ENCODE results near the gene KLHL33. TPM values are rescaled to one million over a fixed set of nuclear protein-coding genes. Genes with fewer than 3 reads are reported as not detected.

KLHL33 gene
- polyA plus RNA-seq, 3 donors, result 0.35 to 0.50 (median 0.45) TPM

DNA sequence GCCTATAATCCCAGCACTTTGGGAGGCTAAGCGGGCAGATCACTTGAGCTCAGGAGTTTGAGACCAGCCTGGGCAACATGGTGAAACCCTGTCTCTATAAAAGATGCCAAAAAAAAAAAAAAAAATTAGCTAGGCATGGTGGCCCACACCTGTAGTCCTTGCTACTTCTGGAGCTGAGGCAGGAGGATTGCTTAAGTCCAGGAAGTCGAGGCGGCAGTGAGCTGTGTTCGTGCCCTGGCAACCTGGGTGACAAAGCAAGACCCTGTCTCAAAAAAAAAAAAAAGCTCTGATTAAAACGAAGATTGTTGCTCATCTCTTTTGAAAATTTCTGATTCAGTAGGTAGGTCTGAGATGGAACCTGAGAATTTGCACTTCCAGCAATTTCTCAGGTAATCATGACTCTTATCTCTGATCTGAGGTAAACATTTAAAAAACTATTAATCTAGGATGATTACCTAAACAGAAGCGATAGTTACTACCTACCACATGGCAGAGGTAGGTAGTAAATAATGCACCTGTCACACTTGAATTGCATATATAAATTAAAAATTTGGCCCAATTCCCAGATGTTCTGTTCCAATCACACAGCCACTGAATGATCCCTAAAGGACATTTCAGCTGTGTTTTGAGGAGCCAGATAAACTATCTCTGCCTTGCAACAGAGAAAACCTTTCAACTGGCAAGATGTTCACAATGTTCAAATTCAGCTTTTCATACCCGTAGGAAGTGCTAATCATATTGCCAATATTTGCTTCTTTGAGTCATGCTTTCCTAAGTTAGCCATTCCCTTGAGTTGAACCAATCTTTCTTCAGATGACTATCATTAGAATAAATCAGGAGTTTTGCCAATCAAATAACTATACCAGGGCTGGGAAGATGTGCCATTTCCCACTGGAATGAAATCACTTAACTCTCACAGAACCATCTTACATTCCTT lies 18.4 kb downstream of the KLHL33 start:
- no peak for DNase-seq (ENCODE audit: low read depth in 3 of 3, low spot score in 2 of 3)

DNA sequence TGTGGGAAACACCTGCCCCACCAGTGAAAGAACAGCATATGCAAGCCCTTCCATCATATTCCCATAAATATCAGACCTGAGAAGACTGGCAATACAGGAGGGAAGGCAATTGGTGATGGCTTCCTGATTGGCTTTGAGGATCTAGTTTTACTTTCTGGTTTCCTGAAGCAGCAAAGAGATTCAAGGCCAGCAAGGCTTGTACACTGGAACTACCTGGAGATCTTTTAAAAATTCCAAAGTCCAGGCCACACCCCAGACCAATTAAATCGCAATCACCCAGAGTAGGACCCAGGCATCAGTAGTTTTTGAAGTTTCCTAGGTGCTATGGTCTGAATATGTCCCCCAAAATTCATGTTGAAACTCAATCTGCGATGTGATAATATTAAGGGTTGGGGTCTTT lies 19.7 kb downstream of the KLHL33 start:
- DNase-seq (ENCODE audit: low read depth in 3 of 3, low spot score in 2 of 3), result no peak

DNA sequence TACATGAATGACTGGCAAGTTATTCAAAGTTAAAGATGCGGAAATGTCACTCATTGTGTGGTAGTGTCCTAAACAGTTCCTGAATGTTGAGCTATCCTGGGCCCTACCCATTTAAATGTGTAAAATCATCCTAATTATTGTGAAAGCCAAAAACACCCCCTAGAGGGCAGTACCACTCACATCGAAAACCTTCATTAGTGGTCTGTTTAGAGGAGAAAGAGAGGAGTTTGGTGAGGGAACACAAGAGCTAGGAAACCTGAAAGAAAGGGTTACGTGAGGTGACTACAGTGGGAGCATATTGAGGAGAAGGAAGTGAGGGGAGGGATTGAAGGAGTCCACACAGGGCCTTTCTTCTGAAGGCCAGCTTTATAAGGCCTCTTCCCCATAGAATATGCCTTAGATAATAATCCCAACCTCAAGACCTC lies 20.2 kb downstream of the KLHL33 start:
- no peak for DNase-seq (ENCODE audit: low read depth in 3 of 3, low spot score in 2 of 3)

DNA sequence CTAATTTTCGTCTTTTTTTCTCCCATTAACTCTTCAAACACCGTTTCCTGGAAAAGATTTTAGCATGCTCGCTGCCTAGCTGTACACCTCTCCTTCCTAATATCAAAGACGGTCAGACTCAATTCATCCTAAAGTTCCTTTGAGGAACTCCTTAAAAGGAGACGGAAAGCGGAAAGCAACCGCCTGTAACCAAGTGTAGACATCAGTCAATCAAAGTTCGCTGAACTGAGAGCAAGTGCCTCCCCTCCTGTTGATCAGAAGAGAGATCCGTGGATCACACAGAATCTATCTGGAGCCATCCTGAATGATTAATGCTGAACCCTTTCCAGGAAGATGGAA lies 22.3 kb downstream of the KLHL33 start:
- DNase-seq (ENCODE audit: low read depth in 3 of 3, low spot score in 2 of 3), result no peak

DNA sequence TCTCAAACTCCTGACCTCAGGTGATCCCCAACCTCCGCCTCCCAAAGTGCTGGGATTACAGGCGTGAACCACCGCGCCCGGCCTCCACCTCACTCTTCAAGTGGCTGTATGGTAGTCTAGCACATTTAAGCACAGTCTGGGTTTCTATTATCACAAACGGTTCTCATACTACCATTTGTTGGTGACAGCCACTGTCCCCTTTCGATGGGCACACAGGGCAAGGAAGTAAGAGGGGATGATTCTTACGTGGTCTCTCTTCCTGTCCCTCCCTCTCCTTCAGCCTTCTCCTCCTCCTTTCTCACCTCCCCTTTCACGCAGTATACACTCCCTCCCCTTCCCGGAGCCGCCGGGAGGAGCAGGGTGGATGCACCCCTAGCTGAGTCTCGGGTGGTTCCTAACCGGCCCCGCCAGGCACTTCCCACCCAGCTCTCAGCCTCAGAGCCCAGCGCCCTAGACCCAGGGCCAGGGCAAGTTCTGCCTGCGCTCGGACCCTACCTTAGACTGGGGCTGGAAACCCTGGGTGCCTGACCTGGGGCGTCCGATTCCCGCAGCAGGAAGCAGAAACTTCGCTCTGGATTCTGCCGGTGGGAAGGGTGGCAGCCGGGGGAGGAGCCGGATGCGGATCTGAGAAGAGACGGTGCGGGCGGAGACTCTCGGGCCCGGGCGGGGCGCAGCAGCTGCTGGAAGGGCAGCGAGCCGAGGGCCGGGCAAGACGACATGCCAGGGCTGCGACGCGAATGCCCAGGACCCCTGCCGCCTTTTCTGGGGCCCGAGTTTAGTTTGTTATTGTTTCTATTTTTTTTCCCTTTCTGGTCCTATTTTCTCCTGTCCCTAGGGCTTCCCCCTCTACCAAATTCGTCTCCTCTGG lies 22.9 kb downstream of the KLHL33 start, which contains the start of gene TEP1:
TSS of gene TEP1 (minus strand) at position 626 of the 868 bp plus-strand sequence. CDS start 5,062 bp downstream, outside the sequence.
- DNase-seq (ENCODE audit: low read depth in 3 of 3, low spot score in 2 of 3), result peak in 2 of 3 donors; percentile 66 to 76

DNA sequence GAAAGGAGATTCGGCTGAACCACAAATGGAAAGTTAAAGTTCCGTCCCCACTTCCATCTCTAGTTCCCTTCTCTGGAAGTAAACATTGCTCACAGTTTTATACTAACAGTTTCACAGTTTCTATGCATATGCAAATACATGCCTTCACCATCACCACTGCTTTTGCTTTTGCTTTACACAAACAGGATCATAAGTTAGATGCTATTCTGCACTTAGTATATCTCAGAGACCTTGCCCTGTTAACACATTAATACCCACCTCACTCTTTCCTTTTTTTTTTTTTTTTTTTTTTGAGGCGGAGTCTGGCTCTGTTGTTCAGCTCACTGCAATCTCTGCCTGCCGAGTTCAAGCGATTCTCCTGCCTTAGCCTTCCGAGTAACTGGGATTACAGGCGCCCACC lies 23.6 kb downstream of the KLHL33 start:
- DNase-seq (ENCODE audit: low read depth in 3 of 3, low spot score in 2 of 3), result no peak

DNA sequence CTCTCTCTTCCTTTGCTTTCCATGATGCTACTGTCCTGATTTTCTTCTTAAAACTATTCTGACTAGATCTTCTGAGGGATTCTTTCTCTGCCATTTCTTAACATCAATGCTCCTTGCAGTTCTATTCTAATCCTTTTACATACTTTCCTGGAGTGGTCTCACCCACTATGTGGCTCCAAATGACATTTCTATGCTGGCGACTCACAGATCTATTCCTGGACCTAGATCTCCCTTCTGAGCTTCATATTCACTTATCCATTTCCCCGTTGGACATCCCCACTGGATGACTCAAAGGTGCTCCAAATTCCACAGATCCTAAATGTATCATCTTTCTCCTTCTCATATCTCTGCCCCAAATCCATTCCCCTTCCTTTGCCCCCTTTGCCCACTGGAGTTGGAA lies 26.7 kb downstream of the KLHL33 start:
- no peak for DNase-seq (ENCODE audit: low read depth in 3 of 3, low spot score in 2 of 3)

DNA sequence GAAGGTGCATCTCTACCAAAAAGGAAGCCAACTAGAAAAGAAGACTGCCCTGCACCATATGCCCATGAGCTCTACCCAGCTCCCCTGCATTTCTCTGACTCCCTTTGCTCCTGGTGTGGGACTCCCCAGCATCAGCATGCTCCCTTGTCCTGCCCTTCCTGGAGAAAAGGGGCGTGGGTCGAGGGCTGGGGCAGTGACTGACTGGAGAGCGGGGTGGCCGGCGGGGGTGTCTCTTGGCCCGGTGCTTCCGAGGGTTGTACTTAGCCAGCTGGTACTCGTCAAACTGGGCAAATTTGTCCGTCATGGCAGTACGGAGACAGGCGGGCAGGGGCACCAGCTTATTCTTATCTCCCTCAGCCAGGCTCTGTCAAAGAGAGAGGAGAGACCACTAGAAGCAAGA lies 32.4 kb downstream of the KLHL33 start:
- no peak for DNase-seq (ENCODE audit: low read depth in 3 of 3, low spot score in 2 of 3)

DNA sequence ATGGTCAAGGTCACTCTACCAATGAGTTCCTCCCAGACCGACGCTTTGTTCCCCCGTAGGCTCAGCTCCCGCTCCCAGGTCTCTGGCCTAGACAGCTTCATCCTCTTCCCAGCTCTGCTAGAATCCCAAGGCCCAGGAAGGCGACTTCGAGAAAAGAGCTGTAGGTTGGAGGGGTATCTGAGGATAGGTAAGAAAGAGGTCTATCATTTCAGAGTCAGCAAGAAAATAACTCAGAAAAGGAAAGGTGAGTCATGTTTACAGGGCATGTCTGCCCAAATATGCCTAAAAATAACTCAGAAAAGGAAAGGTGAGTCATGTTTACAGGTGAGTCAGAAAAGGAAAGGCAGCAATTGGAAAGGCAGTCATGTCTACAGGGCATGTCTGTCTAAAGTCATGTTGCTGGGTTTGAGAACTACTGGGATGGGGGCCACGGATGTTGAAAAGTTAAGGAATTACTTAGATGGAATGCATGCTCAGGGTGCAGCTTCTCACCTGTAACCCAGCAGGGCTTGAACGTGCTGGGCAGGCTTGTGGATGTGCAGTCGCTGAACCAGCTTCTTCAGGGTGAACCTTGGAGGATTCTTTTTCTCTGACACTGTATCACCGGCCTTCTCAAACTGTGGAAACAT lies 34.9 kb downstream of the KLHL33 start:
- no peak for DNase-seq (ENCODE audit: low read depth in 3 of 3, low spot score in 2 of 3)

DNA sequence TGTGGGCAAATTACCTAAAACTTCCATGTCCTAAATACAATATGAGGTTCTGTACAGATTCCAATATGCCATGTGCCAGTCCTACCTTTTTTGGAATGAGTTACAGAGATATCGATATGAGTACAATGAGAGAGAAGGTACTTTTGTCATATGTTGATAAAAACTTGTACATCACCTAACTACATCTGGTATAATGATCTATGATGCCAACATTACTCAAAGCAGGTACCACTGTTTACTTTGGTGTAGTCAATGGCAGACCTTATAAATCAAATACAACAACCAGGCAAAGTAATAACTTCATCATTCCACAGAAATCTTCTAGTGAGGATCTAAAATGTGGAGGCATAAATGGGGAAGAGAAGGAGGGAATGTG lies 35.4 kb downstream of the KLHL33 start:
- DNase-seq (ENCODE audit: low read depth in 3 of 3, low spot score in 2 of 3), result no peak

DNA sequence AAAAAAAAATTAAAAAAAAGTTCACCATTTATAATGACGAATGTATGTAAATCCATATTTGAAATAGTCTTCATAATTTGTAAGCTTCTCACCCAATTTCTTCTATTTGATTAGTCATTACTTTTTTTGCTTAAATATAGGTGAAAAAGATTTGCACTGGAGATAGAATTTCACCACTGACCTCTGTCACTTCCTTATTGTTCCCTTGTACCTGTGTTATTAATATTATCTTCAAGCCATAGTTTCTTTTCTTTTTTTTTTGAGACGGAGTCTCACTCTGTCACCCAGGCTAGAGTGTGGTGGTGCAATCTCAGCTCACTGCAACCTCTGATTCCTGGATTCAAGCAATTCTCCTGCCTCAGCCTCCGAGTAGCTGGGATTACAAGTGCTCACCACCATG lies 38.5 kb downstream of the KLHL33 start:
- no peak for DNase-seq (ENCODE audit: low read depth in 3 of 3, low spot score in 2 of 3)

DNA sequence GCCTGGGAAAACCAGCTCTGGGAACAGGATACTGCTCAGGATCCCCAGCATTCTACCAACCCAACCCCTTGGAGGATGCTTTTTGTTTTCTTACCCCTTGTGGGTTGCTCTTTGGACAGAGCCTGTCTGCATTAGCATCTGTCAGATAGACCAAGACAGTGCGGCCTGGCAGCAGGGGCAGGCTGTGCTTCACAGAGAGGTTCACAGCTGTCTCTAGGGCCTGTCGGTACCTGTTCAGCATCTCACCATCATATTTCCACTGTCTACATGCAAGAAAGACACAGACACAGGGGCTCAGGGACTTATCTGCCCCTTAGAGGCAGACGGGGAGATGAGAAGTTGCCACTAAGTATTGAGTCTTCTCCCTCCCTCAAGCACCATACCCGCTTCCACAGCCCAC lies 44.5 kb downstream of the KLHL33 start:
- DNase-seq (ENCODE audit: low read depth in 3 of 3, low spot score in 2 of 3), result no peak

DNA sequence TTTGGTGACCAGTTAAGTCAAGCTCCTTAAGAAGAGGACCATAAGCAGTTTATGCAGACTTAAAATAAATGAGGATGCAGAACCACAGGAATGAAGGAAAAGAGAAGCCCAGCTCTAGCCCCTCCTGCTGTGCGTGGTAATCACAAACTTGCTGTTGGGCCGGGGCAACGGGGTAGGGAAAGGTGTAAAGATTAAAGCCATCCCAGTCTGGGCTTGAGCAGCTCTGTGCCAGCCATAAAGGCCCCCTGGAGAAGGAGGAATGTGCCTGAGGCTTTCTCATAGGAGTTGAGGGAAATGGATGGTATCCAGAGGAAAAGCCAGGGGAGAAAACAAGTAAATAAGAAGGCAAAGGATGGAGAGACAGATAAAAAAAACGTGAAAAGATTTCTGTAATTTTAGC lies 47.8 kb downstream of the KLHL33 start:
- no peak for DNase-seq (ENCODE audit: low read depth in 3 of 3, low spot score in 2 of 3)

DNA sequence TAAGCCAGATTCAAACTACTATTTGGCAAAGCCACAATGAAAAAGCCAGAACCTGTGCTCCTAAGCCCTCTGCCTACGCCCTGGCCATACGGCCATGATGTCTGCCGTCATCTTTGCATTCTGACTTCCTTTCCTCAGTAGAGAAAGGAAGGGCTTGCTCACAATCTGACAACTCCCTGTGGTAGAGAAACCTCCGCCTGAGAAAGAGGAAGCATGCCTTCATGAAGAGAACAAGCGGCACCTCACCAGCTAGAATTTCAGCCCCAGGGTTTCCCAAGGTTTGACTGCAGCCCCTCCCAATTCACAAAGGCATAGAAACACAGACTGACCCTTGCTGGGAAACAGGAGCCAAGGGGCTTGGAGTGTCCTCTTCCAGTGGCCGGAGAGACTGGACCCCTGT lies 48.4 kb downstream of the KLHL33 start:
- DNase-seq (ENCODE audit: low read depth in 3 of 3, low spot score in 2 of 3), result no peak

DNA sequence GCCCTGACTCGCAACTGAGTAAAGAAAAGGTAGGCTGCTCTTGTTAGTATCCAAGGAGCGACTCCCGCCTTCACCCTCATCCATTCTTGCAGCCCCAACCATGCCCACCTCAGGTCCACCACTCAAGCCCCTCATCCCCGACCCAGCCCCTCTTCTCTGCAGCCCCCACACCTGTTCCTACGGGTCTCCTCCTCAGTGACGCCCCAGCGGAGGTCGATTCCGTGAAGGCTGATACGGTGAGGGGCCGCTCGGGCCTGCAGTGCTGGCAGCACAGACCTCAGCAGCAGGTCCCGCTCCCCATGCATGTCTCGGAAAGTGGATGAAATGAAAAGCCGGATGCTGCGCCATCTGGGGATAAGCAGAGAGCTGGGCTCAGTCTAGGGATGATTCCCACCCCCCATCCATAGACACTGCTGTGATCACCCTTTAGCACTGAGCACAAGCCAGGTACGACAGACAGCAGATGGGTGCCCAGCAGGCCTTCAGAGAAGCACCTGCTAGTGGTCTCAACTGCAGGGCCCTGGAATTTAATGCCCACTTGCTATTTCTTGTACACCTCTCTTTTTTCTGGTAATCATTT lies 49.6 kb downstream of the KLHL33 start:
- no peak for DNase-seq (ENCODE audit: low read depth in 3 of 3, low spot score in 2 of 3)

DNA sequence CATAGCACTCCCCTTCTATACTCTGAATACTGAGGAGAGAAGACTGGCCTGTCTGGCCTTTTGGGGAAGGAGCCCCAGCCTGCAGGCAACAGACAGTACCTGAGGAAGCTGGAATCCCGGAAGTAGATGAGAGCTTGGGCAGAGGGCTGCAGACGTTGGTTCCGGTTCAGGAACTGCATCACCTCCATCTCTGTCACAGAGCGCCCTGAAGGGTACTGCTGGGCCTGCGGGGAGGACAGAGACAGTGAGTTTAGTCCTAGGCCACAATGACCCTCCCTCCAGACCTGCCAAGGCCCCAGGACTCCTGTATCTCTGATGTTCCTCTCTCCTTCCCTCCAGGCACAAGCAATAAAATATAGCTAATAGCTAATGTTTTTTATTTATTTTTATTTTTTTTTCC lies 51.1 kb downstream of the KLHL33 start:
- no peak for DNase-seq (ENCODE audit: low read depth in 3 of 3, low spot score in 2 of 3)

DNA sequence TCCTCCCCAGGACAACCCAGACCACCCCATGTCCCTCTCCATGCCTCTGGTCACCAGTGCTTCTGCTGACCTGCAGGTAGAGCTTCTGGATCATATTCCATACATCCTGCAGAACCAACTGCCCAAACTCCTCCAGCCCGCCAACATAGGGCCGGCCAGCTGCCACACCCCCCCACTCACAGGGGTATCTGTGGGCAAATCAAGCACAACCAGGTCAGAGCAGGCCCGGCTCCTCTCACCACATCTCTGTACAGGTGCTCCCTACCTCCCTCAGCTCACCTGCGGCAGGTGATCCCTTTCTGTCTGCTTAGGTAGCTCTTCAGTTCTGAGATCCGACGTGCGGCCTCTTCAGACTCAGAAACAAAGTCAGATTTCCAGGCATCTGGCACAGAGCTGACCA lies 51.6 kb downstream of the KLHL33 start:
- DNase-seq (ENCODE audit: low read depth in 3 of 3, low spot score in 2 of 3), result no peak

DNA sequence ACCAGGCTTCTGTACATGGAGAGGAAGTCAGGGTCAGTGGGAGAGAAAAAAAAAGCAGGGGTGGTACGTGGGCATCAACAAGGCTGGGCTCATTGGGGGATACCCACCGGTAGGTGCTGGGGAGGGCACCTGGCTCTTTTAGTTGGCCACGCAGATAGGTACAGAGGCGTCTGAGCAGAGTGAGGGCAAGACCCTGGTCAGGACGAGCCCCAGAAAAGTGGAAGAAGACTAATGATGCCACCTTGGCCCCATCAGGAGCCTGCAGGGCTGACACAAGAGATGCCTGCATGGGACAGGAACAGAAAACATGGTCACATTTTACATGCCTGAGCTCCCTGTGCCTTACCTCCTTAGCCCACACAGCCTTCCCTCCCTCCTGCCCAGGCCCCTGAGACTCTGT lies 52.3 kb downstream of the KLHL33 start:
- DNase-seq (ENCODE audit: low read depth in 3 of 3, low spot score in 2 of 3), result no peak

DNA sequence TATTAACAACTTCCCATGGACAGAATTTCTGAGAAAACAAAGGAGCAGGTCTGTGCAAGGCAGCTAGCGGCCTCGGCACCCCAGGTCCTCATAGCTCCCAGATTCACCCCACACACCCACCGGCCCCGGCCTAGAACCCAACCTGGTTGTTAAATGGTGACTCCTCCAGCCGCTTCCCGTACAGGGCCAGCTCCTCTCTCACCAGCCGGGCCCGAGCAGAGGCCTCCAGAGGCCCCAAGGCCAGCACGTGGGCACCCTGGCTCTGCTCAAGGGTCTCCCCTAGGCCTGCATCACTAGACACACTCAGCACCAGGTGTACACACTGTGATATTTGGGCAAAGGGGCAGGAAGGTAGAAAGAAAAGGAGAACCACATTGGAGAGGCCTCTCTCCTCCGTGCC lies 52.9 kb downstream of the KLHL33 start:
- DNase-seq (ENCODE audit: low read depth in 3 of 3, low spot score in 2 of 3), result no peak

DNA sequence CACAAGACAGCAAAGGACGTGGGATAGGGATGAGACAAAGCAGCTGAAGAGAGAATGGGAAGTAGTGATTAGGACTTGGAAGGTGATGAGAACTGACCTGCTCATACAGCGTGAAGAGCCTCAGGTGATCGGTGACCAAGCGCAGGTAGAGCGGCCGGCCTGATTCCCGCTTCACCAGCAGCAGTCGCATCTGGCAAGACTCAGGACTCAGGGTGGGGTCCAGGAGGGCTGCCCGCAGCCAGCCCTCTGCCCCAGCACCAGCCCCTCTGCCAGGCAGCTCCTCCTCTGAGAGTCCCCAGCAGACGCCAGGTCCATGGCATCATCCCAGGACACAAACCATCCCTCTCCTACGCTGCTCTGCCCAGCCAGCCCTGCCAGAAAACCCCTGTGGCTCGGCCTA lies 53.4 kb downstream of the KLHL33 start:
- no peak for DNase-seq (ENCODE audit: low read depth in 3 of 3, low spot score in 2 of 3)

DNA sequence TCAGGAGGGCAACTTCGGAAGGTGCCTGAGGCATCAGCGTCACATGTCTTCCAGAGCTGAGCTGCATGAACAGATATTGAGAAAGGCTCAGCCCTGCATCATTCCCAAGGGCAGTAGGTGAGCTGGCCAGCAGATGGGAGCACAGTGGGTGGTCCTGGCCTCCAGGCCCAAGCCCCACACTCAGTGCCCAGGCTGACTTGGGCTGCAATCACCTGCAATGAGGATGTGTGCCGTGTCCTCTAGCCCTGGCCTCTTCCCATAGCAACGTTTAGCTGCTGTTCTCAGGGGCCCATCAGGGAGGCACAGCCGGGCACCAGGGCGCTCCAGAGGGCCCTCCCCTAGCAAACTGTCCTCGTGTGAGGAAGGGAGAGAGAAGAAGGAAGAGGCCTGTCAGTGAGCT lies 54.6 kb downstream of the KLHL33 start:
- no peak for DNase-seq (ENCODE audit: low read depth in 3 of 3, low spot score in 2 of 3)

Measured in right renal cortex interstitium (tissue), 3 donors.